MM.1S (cell line): Measurements from ENCODE around the gene NAGPA.

Experiments used
- CTCF ChIP-seq: fragments of 300-600 bp; sonication (generic); IDR thresholded peaks from 2 replicates; pipeline ENCODE4 v1.5.1; 2016; ENCODE audit warnings: antibody characterized with exemption, low read length, mixed read lengths
- EZH2 ChIP-seq: fragments of 300-600 bp; sonication (generic); optimal IDR thresholded peaks from 2 replicates; pipeline ENCODE3; 2017; ENCODE audit warnings: low read depth, mild to moderate bottlenecking, antibody characterized with exemption, low read length, mixed read lengths
- EZH2phosphoT487 ChIP-seq: fragments of 300-600 bp; sonication (generic); IDR thresholded peaks from 2 replicates; pipeline ENCODE4 v1.6.1; 2018; ENCODE audit warnings: antibody characterized with exemption, low read length

- TF ChIP-seq CTCF: no peak
- TF ChIP-seq EZH2: no peak
- no peak for TF ChIP-seq EZH2phosphoT487
Measured at GRCh38 chr16:5003828-5004227, 29.9 kb downstream of the NAGPA start.
